Ishikawa (cell line): ENCODE data around the gene EFNB1.

ENCODE experiments used
- CEBPB ChIP-seq: IDR thresholded peaks from 2 replicates; pipeline ENCODE4 v1.6.1; 2012
- CREB1 ChIP-seq: IDR thresholded peaks from 2 replicates; pipeline ENCODE4 v1.6.1; 2012; ENCODE audit warnings: low read depth
- EGR1 ChIP-seq: IDR thresholded peaks from 2 replicates; pipeline ENCODE4 v1.6.1; 2012
- EP300 ChIP-seq: IDR thresholded peaks from 2 replicates; pipeline ENCODE4 v1.6.1; 2012; ENCODE audit warnings: borderline replicate concordance
- FOXM1 ChIP-seq: IDR thresholded peaks from 2 replicates; pipeline ENCODE4 v1.6.1; 2012; ENCODE audit warnings: low read depth, borderline replicate concordance
- MAX ChIP-seq: IDR thresholded peaks from 2 replicates; pipeline ENCODE4 v1.6.1; 2012
- NFIC ChIP-seq: IDR thresholded peaks from 2 replicates; pipeline ENCODE4 v1.6.1; 2012
- RAD21 ChIP-seq: IDR thresholded peaks from 2 replicates; pipeline ENCODE4 v1.6.1; 2012; ENCODE audit warnings: low read depth
- REST ChIP-seq: IDR thresholded peaks from 2 replicates; pipeline ENCODE4 v1.6.1; 2012; ENCODE audit warnings: low read depth, mild to moderate bottlenecking
- TAF1 ChIP-seq: IDR thresholded peaks from 2 replicates; pipeline ENCODE4 v1.6.1; 2012; ENCODE audit warnings: low read depth, mild to moderate bottlenecking
- TCF12 ChIP-seq: IDR thresholded peaks from 2 replicates; pipeline ENCODE4 v1.6.1; 2012; ENCODE audit warnings: low read depth
- TEAD4 ChIP-seq: IDR thresholded peaks from 2 replicates; pipeline ENCODE4 v1.6.1; 2012
- USF1 ChIP-seq: IDR thresholded peaks from 2 replicates; pipeline ENCODE4 v1.6.1; 2012
- YY1 ChIP-seq: IDR thresholded peaks from 2 replicates; pipeline ENCODE4 v1.6.1; 2012; ENCODE audit warnings: low read depth
- ZBTB7A ChIP-seq: IDR thresholded peaks from 2 replicates; pipeline ENCODE4 v1.6.1; 2012; ENCODE audit warnings: low read depth

EFNB1 gene

GRCh38 chrX:68829582-68830418 lies 979 bp downstream of the EFNB1 start:
- TF ChIP-seq TCF12 (no peak), CEBPB (no peak)

GRCh38 chrX:68830419-68831404 lies 1.9 kb downstream of the EFNB1 start:
- TF ChIP-seq REST (no peak), CREB1 (no peak), MAX (no peak), YY1 (no peak), FOXM1 (no peak)

GRCh38 chrX:68831405-68832100 lies 2.7 kb downstream of the EFNB1 start:
- TF ChIP-seq NFIC, result no peak
- TF ChIP-seq RAD21, result no peak
- TF ChIP-seq REST, result no peak
- no peak for TF ChIP-seq TCF12
- no peak for TF ChIP-seq YY1
- no peak for TF ChIP-seq TAF1
- no peak for TF ChIP-seq TEAD4

GRCh38 chrX:68832101-68832416 lies 3.2 kb downstream of the EFNB1 start:
- no peak for TF ChIP-seq ZBTB7A
- no peak for TF ChIP-seq YY1
- TF ChIP-seq TCF12, result no peak
- no peak for TF ChIP-seq TAF1
- TF ChIP-seq EP300, result no peak
- no peak for TF ChIP-seq NFIC
- TF ChIP-seq MAX, result no peak
- TF ChIP-seq USF1, result no peak
- no peak for TF ChIP-seq EGR1
- no peak for TF ChIP-seq CEBPB

GRCh38 chrX:68832516-68833447 lies 4.0 kb downstream of the EFNB1 start:
- TF ChIP-seq EGR1 (no peak), CREB1 (no peak), FOXM1 (no peak), TEAD4 (no peak), NFIC (no peak), TAF1 (no peak)

GRCh38 chrX:68833448-68833805 lies 4.6 kb downstream of the EFNB1 start:
- no peak for TF ChIP-seq YY1
- TF ChIP-seq EP300, result no peak
- TF ChIP-seq TAF1, result no peak
- TF ChIP-seq ZBTB7A, result no peak
- TF ChIP-seq RAD21, result no peak
- TF ChIP-seq CEBPB, result no peak
- no peak for TF ChIP-seq NFIC
- no peak for TF ChIP-seq TCF12
- no peak for TF ChIP-seq USF1
- no peak for TF ChIP-seq EGR1
- TF ChIP-seq CREB1, result no peak
